Cerebellar nuclear complex (tissue), 1 donor: ENCODE results near the gene WIPF2.
A peak's percentile ranks its signal among the peaks of the same experiment; 100 is the strongest.

Source experiments
- DNase-seq, 2 experiments: peaks; one replicate each; lab custom pipeline; 2025; lab: John Stamatoyannopoulos, UW

WIPF2 gene

GRCh38 chr17:40251576-40251975, 32.5 kb downstream of the WIPF2 start:
- DNase-seq: no peak

DNA sequence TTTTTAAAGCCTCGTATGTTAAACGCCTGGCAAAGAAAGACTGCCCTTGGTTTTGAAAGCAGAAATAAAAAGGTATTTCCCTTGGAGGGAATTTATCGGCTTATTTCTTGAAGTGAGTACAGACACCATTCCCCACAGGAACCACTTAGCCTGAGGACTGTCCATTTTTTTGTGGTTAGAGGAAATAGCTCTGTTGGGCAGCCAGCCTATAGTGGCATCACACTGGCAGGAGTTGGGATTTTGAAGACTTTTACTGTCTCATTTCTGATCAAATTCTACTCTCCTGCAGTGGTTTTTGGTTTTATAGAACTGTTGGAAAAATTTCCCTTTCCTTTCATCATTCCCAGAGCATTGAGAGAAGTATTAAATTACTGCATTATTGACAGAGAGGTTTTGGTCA, 34.5 kb downstream of the WIPF2 start:
- no peak for DNase-seq

DNA sequence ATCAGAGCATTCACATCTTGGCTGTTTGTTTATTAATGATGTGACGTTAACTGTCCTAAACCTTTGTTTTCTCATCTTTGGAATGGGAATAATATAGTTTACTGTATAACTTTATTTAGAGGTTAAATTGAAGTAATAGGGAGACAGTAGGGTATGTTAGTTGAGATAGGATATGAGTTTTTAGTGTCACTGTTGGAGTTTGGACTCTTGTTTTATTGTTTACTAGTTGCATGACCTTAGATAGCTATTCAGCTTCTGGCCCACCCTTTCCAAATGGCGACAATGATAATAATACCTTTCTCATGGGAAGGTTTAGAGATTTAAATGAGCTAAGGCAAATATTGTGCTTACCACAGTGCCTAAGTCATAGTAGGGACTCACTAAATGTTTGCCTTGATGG, 40.4 kb downstream of the WIPF2 start:
- no peak for DNase-seq

GRCh38 chr17:40260528-40260927, 41.4 kb downstream of the WIPF2 start:
- DNase-seq: no peak

DNA sequence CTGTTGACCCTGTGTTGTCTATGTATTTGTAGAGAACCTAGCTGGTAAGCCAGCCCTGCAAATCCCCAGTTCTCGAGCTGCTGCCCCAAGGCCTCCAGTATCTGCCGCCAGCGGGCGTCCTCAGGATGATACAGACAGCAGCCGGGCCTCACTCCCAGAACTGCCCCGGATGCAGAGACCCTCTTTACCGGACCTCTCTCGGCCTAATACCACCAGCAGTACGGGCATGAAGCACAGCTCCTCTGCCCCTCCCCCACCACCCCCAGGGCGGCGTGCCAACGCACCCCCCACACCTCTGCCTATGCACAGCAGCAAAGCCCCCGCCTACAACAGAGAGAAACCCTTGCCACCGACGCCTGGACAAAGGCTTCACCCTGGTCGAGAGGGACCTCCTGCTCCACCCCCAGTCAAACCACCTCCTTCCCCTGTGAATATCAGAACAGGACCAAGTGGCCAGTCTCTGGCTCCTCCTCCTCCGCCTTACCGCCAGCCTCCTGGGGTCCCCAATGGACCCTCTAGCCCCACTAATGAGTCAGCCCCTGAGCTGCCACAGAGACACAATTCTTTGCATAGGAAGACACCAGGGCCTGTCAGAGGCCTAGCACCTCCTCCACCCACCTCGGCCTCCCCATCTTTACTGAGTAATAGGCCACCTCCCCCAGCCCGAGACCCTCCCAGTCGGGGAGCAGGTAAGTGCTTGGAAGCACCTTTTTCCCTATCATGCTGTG, 45.5 kb downstream of the WIPF2 start:
- DNase-seq: no peak

DNA sequence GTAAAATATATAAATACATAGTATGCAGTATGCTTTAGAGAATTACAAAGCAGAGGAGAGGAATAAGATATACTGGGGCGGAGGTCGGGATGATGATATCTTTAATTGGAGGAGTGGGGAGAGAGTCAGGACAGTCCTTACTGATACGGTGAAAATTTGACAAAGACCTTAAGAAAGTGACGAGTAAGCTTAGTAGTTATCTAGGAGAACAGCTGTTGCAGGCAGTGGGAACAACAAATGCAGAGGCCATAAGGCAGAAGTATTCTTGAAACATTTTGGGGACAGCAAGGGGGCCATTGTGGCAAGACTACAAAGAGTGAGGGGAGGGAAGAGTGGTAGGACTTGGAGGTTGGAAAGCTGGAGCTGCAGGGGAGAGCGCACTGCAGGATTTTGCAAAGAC, 46.2 kb downstream of the WIPF2 start:
- DNase-seq: no peak

DNA sequence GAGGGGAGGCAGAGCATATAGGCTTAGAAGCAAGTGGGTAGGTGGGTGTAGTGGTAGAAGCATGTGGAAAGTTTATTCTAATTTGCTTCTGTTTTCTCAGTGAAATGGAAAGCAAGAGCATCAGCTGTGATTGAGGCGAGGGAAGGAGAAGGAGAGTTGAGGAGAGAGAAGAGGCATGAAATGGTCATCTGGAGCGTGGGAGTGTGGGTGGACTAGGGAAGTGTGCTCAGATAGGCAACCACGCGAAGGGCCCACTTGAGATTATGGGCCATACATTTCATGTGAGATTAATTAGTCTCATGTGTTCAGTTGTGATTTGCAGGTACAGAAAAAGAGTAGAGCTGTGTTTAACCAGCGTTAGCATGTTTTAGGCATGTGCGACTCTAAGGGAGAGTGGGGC, 47.8 kb downstream of the WIPF2 start:
- DNase-seq: no peak

DNA sequence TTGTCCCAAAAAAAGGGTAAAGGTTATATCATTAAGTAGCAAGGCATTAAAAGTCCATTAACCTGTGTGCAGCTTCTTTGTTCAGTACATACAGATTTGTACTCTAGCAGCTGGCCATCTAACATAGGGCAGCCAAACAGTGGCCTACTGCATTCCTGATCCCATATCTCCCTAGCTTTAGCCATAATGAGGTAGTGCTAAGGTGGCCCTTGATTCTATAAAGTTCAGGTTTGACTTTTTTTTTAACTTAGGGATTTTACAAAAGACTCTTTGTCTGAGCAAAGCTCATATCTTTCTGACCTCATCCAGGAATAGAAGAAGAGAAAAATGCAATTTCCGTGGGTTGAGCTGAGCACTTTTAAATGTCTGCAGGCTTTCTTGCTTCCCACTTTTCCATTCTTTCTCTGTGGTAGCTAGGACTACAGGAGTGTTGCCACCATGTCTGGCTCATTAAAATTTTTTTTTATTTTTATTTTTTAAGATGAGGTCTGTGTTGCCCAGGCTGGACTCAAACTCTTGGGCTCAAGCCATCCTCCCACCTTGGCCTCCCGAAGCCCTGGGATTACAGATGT, 49.1 kb downstream of the WIPF2 start:
- no peak for DNase-seq

GRCh38 chr17:40278414-40278813, 59.3 kb downstream of the WIPF2 start:
- no peak for DNase-seq

- no peak for DNase-seq
Observed at GRCh38 chr17:40279402-40279801, 60.3 kb downstream of the WIPF2 start.

DNA sequence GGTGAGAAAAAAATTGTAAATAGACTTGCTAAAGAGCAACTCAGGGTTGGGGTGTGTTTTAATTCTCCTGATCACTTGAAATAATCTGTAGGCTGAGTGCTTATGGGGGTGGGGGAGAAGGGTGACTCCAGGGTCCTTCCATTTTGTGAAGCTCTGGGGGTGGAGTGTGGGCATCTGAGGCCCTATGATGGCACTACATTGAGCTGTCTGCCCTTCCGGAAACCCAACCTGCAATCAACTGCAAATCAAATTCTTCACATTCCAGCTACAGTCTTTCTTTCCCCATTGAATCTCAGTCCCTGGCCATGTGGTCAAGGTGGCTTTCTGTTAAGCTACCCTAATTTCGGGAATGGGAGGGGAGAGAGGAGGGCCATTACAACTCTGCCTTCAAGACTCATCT, 62.6 kb downstream of the WIPF2 start:
- no peak for DNase-seq

DNA sequence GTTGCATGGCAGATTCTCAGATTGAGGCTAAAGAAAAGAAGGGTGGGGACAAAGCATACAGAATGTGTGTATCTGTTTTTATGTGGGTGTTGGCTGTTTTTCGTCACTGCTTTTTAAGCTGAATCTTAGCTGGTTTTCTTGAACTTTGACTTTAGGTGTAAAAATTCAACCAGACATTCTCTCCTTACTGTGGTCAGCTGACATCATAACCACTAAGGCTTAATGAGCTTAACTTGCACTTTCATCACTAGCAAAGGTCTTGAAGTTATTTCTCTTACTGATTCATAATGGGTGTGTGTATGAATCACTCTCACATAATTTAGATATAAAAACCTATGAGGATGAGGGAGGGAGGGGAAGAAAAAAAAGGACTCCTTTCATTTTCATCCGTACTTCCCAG, 64.6 kb downstream of the WIPF2 start:
- DNase-seq: no peak

DNA sequence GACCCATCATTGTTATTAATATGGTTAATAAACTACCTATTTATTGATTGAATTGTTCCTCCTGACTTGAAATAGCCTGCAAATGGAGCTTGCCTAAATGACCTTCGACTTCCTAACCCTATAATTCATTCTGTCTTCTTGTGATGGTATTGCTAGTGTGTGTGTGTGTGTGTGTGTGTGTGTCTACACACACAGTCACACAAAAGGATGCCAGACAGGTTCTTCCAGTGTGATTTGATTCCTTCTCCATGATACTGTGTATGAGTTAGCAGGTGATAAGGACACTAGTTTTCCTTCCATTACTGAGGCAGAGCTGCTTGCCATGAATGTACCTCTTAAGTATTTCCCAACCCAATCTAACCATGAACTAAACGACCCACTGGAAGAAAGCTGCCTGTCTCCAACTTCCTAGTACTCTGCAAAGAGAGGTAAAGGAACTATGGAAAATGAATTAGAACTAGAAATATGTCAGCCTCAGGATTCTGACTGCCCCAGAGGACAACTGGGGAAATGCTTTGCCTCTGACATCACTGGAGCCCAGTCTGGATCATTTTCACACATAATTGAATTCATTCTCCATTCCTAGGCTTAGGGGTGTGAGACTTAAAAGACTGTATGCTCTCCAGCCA, 65.1 kb downstream of the WIPF2 start:
- DNase-seq: no peak

GRCh38 chr17:40286473-40286872, 67.4 kb downstream of the WIPF2 start:
- DNase-seq: no peak

GRCh38 chr17:40287159-40287493, 68.0 kb downstream of the WIPF2 start:
- no peak for DNase-seq

GRCh38 chr17:40287494-40288369, 68.6 kb downstream of the WIPF2 start, which contains the start of gene CDC6:
Gene CDC6 (plus strand): TSS chr17:40287879. CDS start chr17:40289421, 1,542 bp downstream.
- DNase-seq: peak; percentile 96

GRCh38 chr17:40290629-40291280, 71.7 kb downstream of the WIPF2 start:
- no peak for DNase-seq

- DNase-seq: no peak
Observed at GRCh38 chr17:40291281-40291664, 72.2 kb downstream of the WIPF2 start.

DNA sequence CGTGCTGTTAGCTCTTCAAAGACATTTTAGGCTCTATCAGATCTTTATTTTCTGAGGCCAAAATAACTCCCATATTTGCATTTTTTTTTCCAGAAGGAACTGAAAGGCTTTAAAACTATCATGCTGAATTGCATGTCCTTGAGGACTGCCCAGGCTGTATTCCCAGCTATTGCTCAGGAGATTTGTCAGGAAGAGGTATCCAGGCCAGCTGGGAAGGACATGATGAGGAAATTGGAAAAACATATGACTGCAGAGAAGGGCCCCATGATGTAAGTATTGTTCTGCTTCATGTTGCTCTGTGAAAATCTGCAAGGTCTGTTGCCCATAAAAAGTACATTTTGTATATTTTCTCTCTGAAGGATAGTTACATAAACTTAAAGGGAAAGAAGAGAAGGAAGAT, 74.3 kb downstream of the WIPF2 start:
- no peak for DNase-seq

DNA sequence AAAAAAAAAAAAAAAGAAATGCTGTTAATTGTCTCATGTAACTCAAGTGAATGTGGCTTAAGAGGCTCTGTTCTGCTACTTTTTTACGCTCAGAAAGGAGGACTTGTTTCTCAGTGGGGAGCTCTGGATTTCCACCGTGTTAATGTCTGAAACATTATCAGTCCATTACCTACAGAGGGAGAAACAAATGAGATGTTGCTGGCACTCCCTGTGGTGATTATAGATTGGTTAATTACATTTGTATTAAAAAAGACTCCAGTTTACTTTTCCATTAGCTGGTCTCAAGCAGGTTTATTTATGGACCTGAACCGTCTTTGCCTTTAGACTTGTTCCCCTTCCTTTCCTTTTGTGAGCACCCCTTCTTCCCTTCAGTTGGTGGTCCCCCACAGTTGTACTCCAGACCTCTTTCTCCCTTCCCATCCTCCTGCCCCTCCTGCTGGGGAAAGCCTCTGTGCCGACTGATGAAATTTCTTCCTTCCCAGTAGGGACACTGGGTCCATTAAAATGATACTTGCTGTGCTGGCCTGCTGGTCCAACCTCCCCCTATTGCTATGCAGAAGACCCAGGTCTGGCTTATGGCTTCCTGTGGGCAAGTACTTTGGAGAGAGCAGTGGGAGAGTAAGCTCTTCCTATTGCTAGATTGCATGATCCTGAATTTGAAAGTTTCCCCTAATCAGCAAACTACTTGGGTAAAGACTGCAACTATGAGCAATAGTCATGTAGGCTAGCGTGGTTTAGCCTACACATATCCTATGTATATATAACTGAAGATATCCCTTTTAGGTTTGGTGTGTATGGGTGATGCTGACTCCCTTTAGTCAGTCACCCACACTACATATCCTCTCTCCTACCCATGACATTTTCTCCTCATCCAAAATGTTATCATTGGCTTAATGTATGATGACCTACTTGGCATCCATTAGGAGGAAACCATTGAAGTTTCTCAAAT, 76.7 kb downstream of the WIPF2 start:
- no peak for DNase-seq

DNA sequence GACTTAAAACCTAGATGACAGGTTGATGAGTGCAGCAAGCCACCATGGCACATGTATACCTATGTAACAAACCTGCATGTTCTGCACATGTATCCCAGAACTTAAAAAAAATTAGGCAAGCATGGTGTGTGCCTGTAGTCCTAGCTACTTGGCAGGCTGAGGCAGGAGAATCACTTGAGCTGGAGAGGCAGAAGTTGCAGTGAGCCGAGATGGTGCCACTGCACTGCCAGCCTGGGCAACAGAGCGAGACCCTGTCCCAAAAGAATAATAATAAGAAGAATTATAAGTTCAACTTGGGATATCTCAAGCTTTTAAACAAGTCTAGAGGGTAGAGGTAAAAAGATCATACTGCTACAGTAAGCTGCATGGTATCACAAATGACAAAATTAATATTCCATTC, 78.4 kb downstream of the WIPF2 start:
- no peak for DNase-seq
